ENCODE data around the gene PCYT2.
"Not testable (repeated sequence)": the region's sequence is repeated elsewhere in the genome, so short reads cannot be mapped to it uniquely, and the experiment has no call there.

Gene PCYT2

GRCh38 chr17:81911277-81911961 lies at the start of gene PCYT2:
Gene PCYT2 (minus strand): TSS chr17:81911399. CDS start chr17:81911355, 44 bp downstream.
- Mint-ChIP-seq H3K27ac (peak within 1 kb of the TSS; percentile 55), H3K36me3 (ENCODE audit: low read depth) (peaks cover 17% of the 10 kb centered on the region), H3K4me1 (ENCODE audit: low read depth) (peaks cover 15% of the 10 kb centered on the region), H3K4me3 (peak within 1 kb of the TSS; percentile 82), H3K9me3 (no peaks in the 10 kb centered on the region), H3K27me3 (ENCODE audit: low read depth) (no peaks in the 10 kb centered on the region)

- H3K27ac Mint-ChIP-seq, result no peak overlapping the region
- H3K9me3 Mint-ChIP-seq, result no peaks in the 10 kb centered on the region
- peaks cover 51% of the 10 kb centered on the region for H3K27me3 Mint-ChIP-seq (ENCODE audit: low read depth)
- H3K4me1 Mint-ChIP-seq (ENCODE audit: low read depth), result no peaks in the 10 kb centered on the region
- no peaks in the 10 kb centered on the region for H3K36me3 Mint-ChIP-seq (ENCODE audit: low read depth)
- H3K4me3 Mint-ChIP-seq, result no peak overlapping the region
Observed at GRCh38 chr17:81960130-81960958, 49.1 kb upstream of the PCYT2 start.

- no peaks in the 10 kb centered on the region for H3K9me3 Mint-ChIP-seq
- H3K27me3 Mint-ChIP-seq (ENCODE audit: low read depth), result peaks cover 46% of the 10 kb centered on the region
- peak overlapping the region; percentile 51 for H3K4me3 Mint-ChIP-seq
Observed at GRCh38 chr17:81959362-81960129, 48.3 kb upstream of the PCYT2 start.

GRCh38 chr17:81958633-81959342 lies 47.6 kb upstream of the PCYT2 start:
- H3K27ac Mint-ChIP-seq, result no peak overlapping the region
- H3K4me3 Mint-ChIP-seq, result peak overlapping the region; percentile 51
- H3K27me3 Mint-ChIP-seq (ENCODE audit: low read depth), result peaks cover 38% of the 10 kb centered on the region
- H3K9me3 Mint-ChIP-seq, result no peaks in the 10 kb centered on the region
- no peaks in the 10 kb centered on the region for H3K4me1 Mint-ChIP-seq (ENCODE audit: low read depth)
- H3K36me3 Mint-ChIP-seq (ENCODE audit: low read depth), result no peaks in the 10 kb centered on the region

More at GRCh38 chr17:81959362-81960129, 48.3 kb upstream of the PCYT2 start:
- Mint-ChIP-seq H3K27ac (no peak overlapping the region), H3K36me3 (ENCODE audit: low read depth) (no peaks in the 10 kb centered on the region), H3K4me1 (ENCODE audit: low read depth) (no peaks in the 10 kb centered on the region)

GRCh38 chr17:81957691-81958432 lies 46.7 kb upstream of the PCYT2 start:
- Mint-ChIP-seq H3K4me1 (ENCODE audit: low read depth) (no peaks in the 10 kb centered on the region), H3K27ac (no peak overlapping the region), H3K9me3 (no peaks in the 10 kb centered on the region), H3K36me3 (ENCODE audit: low read depth) (no peaks in the 10 kb centered on the region), H3K4me3 (peak overlapping the region; percentile 22), H3K27me3 (ENCODE audit: low read depth) (peaks cover 29% of the 10 kb centered on the region)

- Mint-ChIP-seq H3K4me3 (no peak overlapping the region), H3K4me1 (ENCODE audit: low read depth) (no peaks in the 10 kb centered on the region), H3K9me3 (no peaks in the 10 kb centered on the region), H3K36me3 (ENCODE audit: low read depth) (no peaks in the 10 kb centered on the region), H3K27me3 (ENCODE audit: low read depth) (peaks cover 21% of the 10 kb centered on the region), H3K27ac (no peak overlapping the region)
Observed at GRCh38 chr17:81956607-81957589, 45.7 kb upstream of the PCYT2 start.

- Mint-ChIP-seq H3K4me1 (ENCODE audit: low read depth) (no peaks in the 10 kb centered on the region), H3K4me3 (no peak overlapping the region)
Observed at GRCh38 chr17:81955756-81956544, 44.8 kb upstream of the PCYT2 start.

GRCh38 chr17:81955058-81955681 lies 44.0 kb upstream of the PCYT2 start:
- Mint-ChIP-seq H3K27ac (no peak overlapping the region), H3K36me3 (ENCODE audit: low read depth) (no peaks in the 10 kb centered on the region), H3K27me3 (ENCODE audit: low read depth) (peaks cover 28% of the 10 kb centered on the region), H3K4me1 (ENCODE audit: low read depth) (no peaks in the 10 kb centered on the region), H3K4me3 (no peak overlapping the region), H3K9me3 (no peaks in the 10 kb centered on the region)

More at GRCh38 chr17:81955756-81956544, 44.8 kb upstream of the PCYT2 start:
- Mint-ChIP-seq H3K36me3 (ENCODE audit: low read depth) (no peaks in the 10 kb centered on the region), H3K27ac (no peak overlapping the region), H3K27me3 (ENCODE audit: low read depth) (peaks cover 24% of the 10 kb centered on the region), H3K9me3 (no peaks in the 10 kb centered on the region)

- no peaks in the 10 kb centered on the region for H3K9me3 Mint-ChIP-seq
- H3K36me3 Mint-ChIP-seq (ENCODE audit: low read depth), result no peaks in the 10 kb centered on the region
- H3K27me3 Mint-ChIP-seq (ENCODE audit: low read depth), result peaks cover 28% of the 10 kb centered on the region
- no peak overlapping the region for H3K4me3 Mint-ChIP-seq
- H3K4me1 Mint-ChIP-seq (ENCODE audit: low read depth), result no peaks in the 10 kb centered on the region
- no peak overlapping the region for H3K27ac Mint-ChIP-seq
Observed at GRCh38 chr17:81954131-81955057, 43.2 kb upstream of the PCYT2 start.

- not testable (repeated sequence) for H3K36me3 Mint-ChIP-seq (ENCODE audit: low read depth); H3K4me3 Mint-ChIP-seq; H3K27ac Mint-ChIP-seq
Observed at GRCh38 chr17:81953443-81953842, 42.2 kb upstream of the PCYT2 start.

GRCh38 chr17:81952792-81953228 lies 41.6 kb upstream of the PCYT2 start:
- Mint-ChIP-seq H3K36me3 (ENCODE audit: low read depth) (no peaks in the 10 kb centered on the region), H3K4me1 (ENCODE audit: low read depth) (no peaks in the 10 kb centered on the region), H3K4me3 (no peak overlapping the region), H3K9me3 (no peaks in the 10 kb centered on the region), H3K27ac (no peak overlapping the region), H3K27me3 (ENCODE audit: low read depth) (peaks cover 14% of the 10 kb centered on the region)

More at GRCh38 chr17:81953443-81953842, 42.2 kb upstream of the PCYT2 start:
- H3K27me3 Mint-ChIP-seq (ENCODE audit: low read depth), result peaks cover 20% of the 10 kb centered on the region
- H3K9me3 Mint-ChIP-seq; H3K4me1 Mint-ChIP-seq (ENCODE audit: low read depth): not testable (repeated sequence)
